NT2/D1 (cell line): ENCODE measurements around the gene MIEF2.
"Not testable (repeated sequence)": the region's sequence is repeated elsewhere in the genome, so short reads cannot be mapped to it uniquely, and the experiment has no call there.

Experiments used
- DNase-seq: peaks from one replicate; pipeline ENCODE4 v3.0.0-alpha.2; 2011; ENCODE audit warnings: low read depth, low spot score
- H3K27me3 ChIP-seq: 2 replicates; pipeline ENCODE4 v1.6.0; 2011; ENCODE audit warnings: mild to moderate bottlenecking; ENCODE audit not compliant: insufficient read length, insufficient read depth
- H3K36me3 ChIP-seq: 2 replicates; pipeline ENCODE4 v1.6.1; 2011; ENCODE audit warnings: mild to moderate bottlenecking, low read length, mixed read lengths; ENCODE audit not compliant: insufficient read depth, insufficient read length
- H3K4me1 ChIP-seq: 2 replicates; pipeline ENCODE4 v1.5.1; 2011; ENCODE audit not compliant: insufficient read depth, insufficient read length
- H3K4me3 ChIP-seq: 2 replicates; pipeline ENCODE4 v1.5.1; 2011; ENCODE audit warnings: low read depth; ENCODE audit not compliant: insufficient read length
- H3K9ac ChIP-seq: 2 replicates; pipeline ENCODE4 v1.6.0; 2011; ENCODE audit warnings: low read depth; ENCODE audit not compliant: insufficient read length
- H3K9me3 ChIP-seq: 2 replicates; pipeline ENCODE4 v1.5.1; 2011; ENCODE audit warnings: mild to moderate bottlenecking, low read length; ENCODE audit not compliant: insufficient read depth
- SUZ12 ChIP-seq: IDR thresholded peaks from 2 replicates; pipeline ENCODE4 v1.6.1; 2011; ENCODE audit not compliant: insufficient read length, insufficient read depth; ENCODE audit errors: extremely low read depth
- YY1 ChIP-seq: IDR thresholded peaks from 2 replicates; pipeline ENCODE4 v1.6.1; 2011; ENCODE audit not compliant: insufficient read length, insufficient read depth
- ZNF274 ChIP-seq: IDR thresholded peaks from 2 replicates; pipeline ENCODE4 v1.6.1; 2011; ENCODE audit warnings: mild to moderate bottlenecking, low read depth, low read length

The MIEF2 gene

DNA sequence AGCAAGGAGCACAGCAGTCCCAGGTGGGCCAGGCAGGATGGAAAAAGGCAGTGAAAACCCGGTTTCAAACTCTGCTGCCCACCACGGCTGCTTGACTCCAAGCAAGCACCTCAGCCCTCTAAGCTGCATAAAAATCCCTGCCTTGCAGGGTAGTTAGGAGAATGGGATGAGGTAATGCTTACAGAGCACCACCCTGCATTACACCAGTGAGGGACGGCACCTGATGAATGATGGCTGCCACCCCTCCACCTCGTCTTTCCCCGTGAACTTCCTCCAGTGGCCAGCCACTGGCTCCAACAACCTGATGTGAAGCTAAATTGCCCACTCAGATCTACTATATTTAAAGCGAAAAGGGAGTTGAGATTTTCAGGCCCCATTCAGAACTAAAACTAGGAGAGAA, 21.3 kb downstream of the MIEF2 start:
- Histone ChIP-seq H3K27me3 (no peaks in the 10 kb centered on the region), H3K9ac (no peak overlapping the region), H3K4me3 (no peak overlapping the region), H3K36me3 (peaks cover 81% of the 10 kb centered on the region), H3K4me1 (no peaks in the 10 kb centered on the region), H3K9me3 (no peaks in the 10 kb centered on the region)
- no peak for DNase-seq
- TF ChIP-seq YY1 (no peak), SUZ12 (no peak), ZNF274 (no peak)

- Histone ChIP-seq H3K36me3 (peaks cover 83% of the 10 kb centered on the region), H3K4me3 (no peak overlapping the region), H3K9me3 (no peaks in the 10 kb centered on the region), H3K4me1 (no peaks in the 10 kb centered on the region), H3K27me3 (no peaks in the 10 kb centered on the region), H3K9ac (no peak overlapping the region)
- no peak for DNase-seq
- no peak for TF ChIP-seq SUZ12
- TF ChIP-seq ZNF274 = no peak
- no peak for TF ChIP-seq YY1
These were observed 24.8 kb downstream of the MIEF2 start for GRCh38 chr17:18285296-18285695.

DNA sequence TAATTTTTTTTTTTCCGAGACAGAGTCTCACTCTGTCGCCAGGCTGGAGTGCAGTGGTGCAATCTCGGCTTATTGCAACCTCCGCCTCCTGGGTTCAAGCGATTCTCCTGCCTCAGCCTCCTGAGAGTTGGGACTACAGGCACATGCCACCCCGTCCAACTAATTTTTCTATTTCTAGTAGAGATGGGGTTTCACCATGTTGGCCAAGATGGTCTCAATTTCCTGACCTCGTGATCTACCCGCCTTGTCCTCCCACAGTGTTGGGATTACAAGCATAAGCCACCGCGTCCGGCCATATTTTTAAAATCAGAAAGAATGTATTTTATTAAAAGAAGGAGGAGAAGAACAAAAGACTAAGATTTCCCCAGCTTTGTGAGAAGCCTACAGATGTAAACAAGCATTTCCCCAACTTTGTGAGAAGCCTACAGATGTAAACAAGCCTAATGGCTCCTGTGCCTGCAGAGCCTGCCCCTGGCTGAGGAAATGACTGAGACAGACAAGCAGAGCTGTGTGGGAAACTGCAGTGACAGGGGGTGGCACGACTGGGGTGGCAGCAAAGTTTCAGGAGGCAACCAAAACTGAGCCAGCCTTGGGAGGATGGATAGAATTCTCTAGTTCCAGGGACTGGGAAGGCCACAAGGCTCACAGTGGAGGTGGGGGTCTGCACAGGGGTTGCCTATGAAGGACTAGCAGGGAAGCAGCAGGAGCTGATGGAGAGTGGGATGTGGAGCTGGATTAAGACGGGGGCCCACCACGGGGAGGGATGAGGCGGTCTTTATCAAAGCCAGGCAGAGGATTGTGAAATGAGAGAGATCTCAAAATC, 31.5 kb downstream of the MIEF2 start:
- no peaks in the 10 kb centered on the region for H3K4me1 ChIP-seq
- H3K27me3 ChIP-seq = no peaks in the 10 kb centered on the region
- H3K9me3 ChIP-seq = no peaks in the 10 kb centered on the region
- no peak overlapping the region for H3K9ac ChIP-seq
- H3K36me3 ChIP-seq = peaks cover 83% of the 10 kb centered on the region
- no peak for DNase-seq
- no peak overlapping the region for H3K4me3 ChIP-seq
- TF ChIP-seq YY1 (no peak), ZNF274 (no peak), SUZ12 (no peak)

GRCh38 chr17:18298061-18298460, 37.6 kb downstream of the MIEF2 start:
- H3K4me3 ChIP-seq, DNase-seq, H3K27me3 ChIP-seq, H3K4me1 ChIP-seq, H3K9me3 ChIP-seq, H3K9ac ChIP-seq: not testable (repeated sequence)
- H3K36me3 ChIP-seq = peaks cover 71% of the 10 kb centered on the region

- Histone ChIP-seq H3K9ac (no peak overlapping the region), H3K27me3 (no peaks in the 10 kb centered on the region), H3K36me3 (peaks cover 73% of the 10 kb centered on the region), H3K4me1 (no peaks in the 10 kb centered on the region), H3K4me3 (no peak overlapping the region), H3K9me3 (no peaks in the 10 kb centered on the region; the same call in 1 of the 2 replicates)
- no peak for DNase-seq
- no peak for TF ChIP-seq ZNF274
- no peak for TF ChIP-seq YY1
- TF ChIP-seq SUZ12 = no peak
These were observed 40.4 kb downstream of the MIEF2 start for GRCh38 chr17:18300725-18301480.

DNA sequence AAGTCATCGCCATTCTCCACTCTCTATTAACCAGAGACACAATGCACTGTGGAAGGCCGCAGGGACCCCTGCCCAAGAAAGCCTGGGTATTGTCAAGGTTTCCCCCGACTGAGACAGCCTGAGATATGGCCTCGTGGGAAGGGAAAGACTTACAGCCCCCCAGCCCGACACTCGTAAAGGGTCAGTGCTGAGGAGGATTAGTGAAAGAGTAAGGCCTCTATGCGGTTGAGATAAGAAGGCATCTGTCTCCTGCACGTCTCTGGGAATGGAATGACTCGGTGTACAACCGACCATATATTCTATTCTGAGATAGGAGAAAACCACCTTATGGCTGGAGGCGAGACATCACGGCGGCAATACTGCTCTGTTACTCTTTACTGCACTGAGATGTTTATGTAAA, 42.7 kb downstream of the MIEF2 start:
- peaks cover 84% of the 10 kb centered on the region for H3K36me3 ChIP-seq
- H3K4me3 ChIP-seq, H3K4me1 ChIP-seq, H3K9ac ChIP-seq, DNase-seq, H3K27me3 ChIP-seq, H3K9me3 ChIP-seq: not testable (repeated sequence)

GRCh38 chr17:18309202-18309601, 48.7 kb downstream of the MIEF2 start:
- no peak for DNase-seq
- peaks cover 82% of the 10 kb centered on the region for H3K36me3 ChIP-seq
- TF ChIP-seq ZNF274 (no peak), SUZ12 (no peak), YY1 (no peak)

More at GRCh38 chr17:18309202-18309601, 48.7 kb downstream of the MIEF2 start:
- H3K4me3 ChIP-seq = no peak overlapping the region
- H3K9ac ChIP-seq = no peak overlapping the region
- H3K9me3 ChIP-seq = peaks cover 5% of the 10 kb centered on the region; the same call in 1 of the 2 replicates
- H3K4me1 ChIP-seq = no peaks in the 10 kb centered on the region
- no peaks in the 10 kb centered on the region for H3K27me3 ChIP-seq
